Caco-2 (cell line): ENCODE results near the gene LIFR. TPM values are rescaled to one million over a fixed set of nuclear protein-coding genes. Genes with fewer than 3 reads are reported as not detected.

Experiments used
- BruUV-seq: library from RNA; stranded (reverse); fragments of 400-500 nt; replicated peaks from 2 replicates; lab custom pipeline; 2021; lab: Mats Ljungman, UMichigan
- CTCF ChIA-PET: fragments of 300-600 bp; sonication (Branson Sonifier 250); formaldehyde crosslinking; loops from one replicate; lab custom pipeline; 2022; ENCODE audit warnings: antibody characterized with exemption; lab: Charles Lee
- POLR2A ChIA-PET: fragments of 300-600 bp; sonication (Branson Sonifier 250); formaldehyde crosslinking; loops from one replicate; lab custom pipeline; 2022; ENCODE audit warnings: antibody characterized with exemption; lab: Charles Lee
- DNase-seq, 2 experiments: peaks; one replicate each; pipeline versions ENCODE4 v3.0.0 to v3.0.0-alpha.2; 2020 to 2022
- H3K27me3 ChIP-seq: replicated peaks from 2 replicates; pipeline ENCODE4 v1.6.0; 2011; ENCODE audit warnings: low read length; ENCODE audit not compliant: control insufficient read depth, insufficient read depth
- H3K36me3 ChIP-seq: 2 replicates; pipeline ENCODE4 v1.5.1; 2011; ENCODE audit warnings: low read length; ENCODE audit not compliant: control insufficient read depth, insufficient read depth
- H3K4me1 ChIP-seq: fragments of 250-450 bp; sonication (Bioruptor Pico); 2 replicates; pipeline ENCODE4 v1.5.1; 2020; ENCODE audit warnings: mild to moderate bottlenecking
- H3K4me3 ChIP-seq: 2 replicates; pipeline ENCODE4 v1.5.1; 2011; ENCODE audit warnings: low read depth, mild to moderate bottlenecking, control low read depth, low read length
- H3K9me3 ChIP-seq: fragments of 250-450 bp; sonication (Bioruptor Pico); 2 replicates; pipeline ENCODE4 v1.5.1; 2020; ENCODE audit warnings: mild to moderate bottlenecking, moderate library complexity
- H3K27ac Mint-ChIP-seq: one replicate; pipeline ENCODE4 v1.8.0; 2022; ENCODE audit warnings: mixed read lengths; ENCODE audit not compliant: unreplicated experiment
- H3K27me3 Mint-ChIP-seq: one replicate; pipeline ENCODE4 v1.8.0; 2022; ENCODE audit warnings: mixed read lengths; ENCODE audit not compliant: insufficient read depth, unreplicated experiment
- H3K36me3 Mint-ChIP-seq: one replicate; pipeline ENCODE4 v1.8.0; 2022; ENCODE audit warnings: mild to moderate bottlenecking, mixed read lengths; ENCODE audit not compliant: insufficient read depth, unreplicated experiment
- H3K4me1 Mint-ChIP-seq: one replicate; pipeline ENCODE4 v1.8.0; 2022; ENCODE audit warnings: low read depth, mixed read lengths; ENCODE audit not compliant: unreplicated experiment
- H3K4me3 Mint-ChIP-seq: one replicate; pipeline ENCODE4 v1.8.0; 2022; ENCODE audit warnings: mild to moderate bottlenecking, moderate library complexity, mixed read lengths; ENCODE audit not compliant: unreplicated experiment
- H3K9me3 Mint-ChIP-seq: one replicate; pipeline ENCODE4 v1.8.0; 2022; ENCODE audit warnings: mixed read lengths; ENCODE audit not compliant: unreplicated experiment
- CTCF ChIP-seq, 2 experiments: fragments of 200-600 bp in 1 of 2; IDR thresholded peaks; 1 replicate in 1 of 2; 2 replicates in 1 of 2; pipeline versions ENCODE4 v1.5.1 to v1.8.0; 2011 to 2022; ENCODE audit warnings: antibody characterized with exemption in 1 of 2, control low read depth in 1 of 2, inconsistent platforms in 1 of 2, low read depth in 1 of 2, low read length in 1 of 2, mild to moderate bottlenecking in 1 of 2, moderate library complexity in 1 of 2; ENCODE audit not compliant: insufficient read depth in 1 of 2, severe bottlenecking in 1 of 2, unreplicated experiment in 1 of 2
- intact Hi-C: fragments of 100-400 bp; cut with micrococcal nuclease; formaldehyde crosslinking; loops from one replicate; pipeline ENCODE4 v1.10.0; 2022; ENCODE audit not compliant: unreplicated experiment
- total RNA-seq: library from RNA; stranded (reverse); gene quantifications from 2 replicates; pipeline ENCODE4 v1.2.3, GENCODE V29; 2022

The LIFR gene
- total RNA-seq, 1 experiment from 2014 or later: 5.1 TPM

- Histone ChIP-seq H3K36me3 (no peaks in the 10 kb centered on the region), H3K4me1 (no peaks in the 10 kb centered on the region), H3K9me3 (no peaks in the 10 kb centered on the region), H3K27me3 (no peaks in the 10 kb centered on the region), H3K4me3 (no peak overlapping the region)
- ChIA-PET POLR2A (no interaction called here), CTCF (interaction anchor here (1.1 kb wide), 1 partner anchor 53 kb away, joined by 4 read pairs; no protein-coding TSS in a partner anchor)
- DNase-seq: no peak
- BruUV-seq: no TSS peak
- Mint-ChIP-seq H3K27me3 (no peaks in the 10 kb centered on the region), H3K27ac (no peak overlapping the region), H3K9me3 (no peaks in the 10 kb centered on the region), H3K4me3 (no peak overlapping the region), H3K36me3 (no peaks in the 10 kb centered on the region), H3K4me1 (no peaks in the 10 kb centered on the region)
- intact Hi-C loops: loop anchor here (10.0 kb wide), 1 partner anchor 240 kb away; no protein-coding TSS in a partner anchor
- TF ChIP-seq CTCF (IDR thresholded peaks at IDR 0.05; ENCODE audit: insufficient read depth in 1 of 2, low read depth in 1 of 2, low read length in 1 of 2, severe bottlenecking in 1 of 2, unreplicated experiment in 1 of 2): no peak
Measured at GRCh38 chr5:38494763-38495162, 61.7 kb downstream of the LIFR start.

DNA sequence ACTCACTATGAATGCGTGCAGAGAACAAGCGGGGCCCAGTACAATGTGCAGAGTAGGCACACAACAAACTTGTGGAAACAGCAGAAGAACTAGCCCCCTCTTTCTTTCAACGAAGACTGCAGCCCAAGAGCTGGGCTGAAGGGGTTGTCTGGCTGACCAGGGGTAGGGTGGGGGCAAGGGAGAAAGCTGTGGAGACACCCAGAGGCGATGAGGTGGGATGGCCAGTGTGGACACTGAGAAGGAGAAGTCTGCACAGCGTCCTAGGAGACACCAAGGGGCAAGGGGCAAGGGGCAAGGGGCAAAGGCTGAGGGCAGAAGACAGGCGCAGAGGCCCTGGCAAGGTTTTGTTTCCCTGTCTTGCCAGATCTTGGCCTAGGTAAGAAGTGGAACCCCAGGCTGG is 62.3 kb downstream of the LIFR start:
- CTCF ChIA-PET: no interaction called here
- DNase-seq: no peak
- no peak overlapping the region for H3K4me3 Mint-ChIP-seq

DNA sequence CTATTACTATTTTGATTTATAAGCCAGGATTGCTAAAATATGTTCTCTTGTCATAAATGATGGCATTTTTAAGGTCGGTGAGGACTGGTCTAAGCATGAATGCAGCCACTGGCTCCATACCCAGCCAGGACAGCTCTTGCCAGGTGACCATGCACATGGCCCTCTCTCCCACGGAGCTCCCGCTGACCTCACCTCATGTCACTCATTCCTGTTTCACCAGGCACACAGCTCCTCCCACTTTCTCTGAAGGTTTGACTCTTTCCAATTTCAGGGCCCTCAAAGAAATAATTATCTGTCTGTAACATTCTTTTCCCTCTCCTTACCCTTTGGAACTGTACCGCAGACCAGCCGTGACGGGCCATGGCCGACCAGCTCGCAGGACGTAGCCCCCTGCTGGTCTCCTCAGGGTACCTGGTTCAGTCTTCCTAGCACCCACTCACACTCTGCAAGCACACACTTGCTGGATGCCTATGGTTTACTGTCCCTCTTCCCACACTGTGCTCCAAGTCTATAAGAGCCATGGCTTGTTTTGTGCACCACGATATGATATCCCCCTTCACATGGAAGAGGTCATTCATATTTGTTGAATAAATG is 72.5 kb downstream of the LIFR start:
- no peak overlapping the region for H3K27ac Mint-ChIP-seq
- peak; percentile 27 to 40 for TF ChIP-seq CTCF (IDR thresholded peaks at IDR 0.05; ENCODE audit: insufficient read depth in 1 of 2, low read depth in 1 of 2, low read length in 1 of 2, severe bottlenecking in 1 of 2, unreplicated experiment in 1 of 2)
- H3K9me3 ChIP-seq: no peaks in the 10 kb centered on the region

More for the DNA sequence above, 62.3 kb downstream of the LIFR start:
- Mint-ChIP-seq H3K36me3 (no peaks in the 10 kb centered on the region), H3K9me3 (no peaks in the 10 kb centered on the region), H3K4me1 (no peaks in the 10 kb centered on the region), H3K27ac (no peak overlapping the region), H3K27me3 (no peaks in the 10 kb centered on the region)
- Histone ChIP-seq H3K4me1 (no peaks in the 10 kb centered on the region), H3K9me3 (no peaks in the 10 kb centered on the region), H3K36me3 (no peaks in the 10 kb centered on the region), H3K4me3 (no peak overlapping the region), H3K27me3 (no peaks in the 10 kb centered on the region)
- intact Hi-C loops: loop anchor here (10.0 kb wide), 1 partner anchor 241 kb away; no protein-coding TSS in a partner anchor
- POLR2A ChIA-PET: no interaction called here
- no TSS peak for BruUV-seq
- TF ChIP-seq CTCF (IDR thresholded peaks at IDR 0.05; ENCODE audit: insufficient read depth in 1 of 2, low read depth in 1 of 2, low read length in 1 of 2, severe bottlenecking in 1 of 2, unreplicated experiment in 1 of 2): no peak

More for the DNA sequence above, 72.5 kb downstream of the LIFR start:
- H3K36me3 ChIP-seq: no peaks in the 10 kb centered on the region
- no peak overlapping the region for H3K4me3 ChIP-seq
- H3K27me3 ChIP-seq: no peaks in the 10 kb centered on the region
- no peaks in the 10 kb centered on the region for H3K27me3 Mint-ChIP-seq
- ChIA-PET POLR2A (no interaction called here), CTCF (interaction anchor here (0.7 to 1.2 kb wide), 3 partner anchors 8 to 63 kb away, joined by 3 to 18 read pairs (median 4); no protein-coding TSS in a partner anchor)
- no peaks in the 10 kb centered on the region for H3K9me3 Mint-ChIP-seq
- H3K4me3 Mint-ChIP-seq: no peak overlapping the region
- BruUV-seq: no TSS peak
- H3K4me1 ChIP-seq: peaks cover 4% of the 10 kb centered on the region; the same call in 1 of the 2 replicates
- H3K4me1 Mint-ChIP-seq: peaks cover 7% of the 10 kb centered on the region
- intact Hi-C loops: loop anchor here (5.0 kb wide), 1 partner anchor 42 kb away; no protein-coding TSS in a partner anchor
- DNase-seq: peak in 1 of 2 experiments; percentile 36
- no peaks in the 10 kb centered on the region for H3K36me3 Mint-ChIP-seq
